WTC11 (cell line): ENCODE results near the gene SELENOW.

Source experiments
- ATF2 ChIP-seq: sonication (generic); formaldehyde crosslinking; IDR thresholded peaks from 2 replicates; pipeline ENCODE4 v1.8.1; 2022; ENCODE audit warnings: low read depth, missing genetic modification reagents, borderline replicate concordance
- CTCF ChIP-seq: fragments of 200-600 bp; IDR thresholded peaks from 2 replicates; pipeline ENCODE4 v1.8.0; 2022; ENCODE audit warnings: antibody characterized with exemption
- E2F5 ChIP-seq: sonication (generic); formaldehyde crosslinking; IDR thresholded peaks from 2 replicates; pipeline ENCODE4 v1.8.1; 2022; ENCODE audit warnings: mild to moderate bottlenecking, moderate library complexity, missing genetic modification reagents
- GTF2I ChIP-seq: fragments of 250-450 bp; sonication (Bioruptor Pico); conservative IDR thresholded peaks from 2 replicates; pipeline ENCODE4 v1.4.0; 2021; ENCODE audit warnings: mild to moderate bottlenecking
- HMGXB4 ChIP-seq: sonication (generic); formaldehyde crosslinking; IDR thresholded peaks from 2 replicates; pipeline ENCODE4 v1.8.1; 2023; ENCODE audit warnings: mild to moderate bottlenecking, moderate library complexity, missing genetic modification reagents
- KAT7 ChIP-seq: sonication (generic); formaldehyde crosslinking; IDR thresholded peaks from 2 replicates; pipeline ENCODE4 v1.8.1; 2023; ENCODE audit warnings: missing genetic modification reagents, mild to moderate bottlenecking, borderline replicate concordance
- MAX ChIP-seq: sonication (generic); formaldehyde crosslinking; IDR thresholded peaks from 2 replicates; pipeline ENCODE4 v1.8.0; 2022; ENCODE audit warnings: mild to moderate bottlenecking, missing genetic modification reagents
- NFATC4 ChIP-seq: fragments of 250-450 bp; sonication (Bioruptor Pico); IDR thresholded peaks from 2 replicates; pipeline ENCODE4 v1.9.0; 2021; ENCODE audit warnings: mild to moderate bottlenecking
- NFYB ChIP-seq: sonication (generic); formaldehyde crosslinking; conservative IDR thresholded peaks from 2 replicates; pipeline ENCODE4 v1.8.0; 2022; ENCODE audit warnings: low read depth, missing genetic modification reagents
- NR3C1 ChIP-seq: sonication (generic); formaldehyde crosslinking; conservative IDR thresholded peaks from 2 replicates; pipeline ENCODE4 v1.8.1; 2023; ENCODE audit warnings: low read depth, mild to moderate bottlenecking, missing genetic modification reagents
- SP1 ChIP-seq: sonication (generic); formaldehyde crosslinking; conservative IDR thresholded peaks from 2 replicates; pipeline ENCODE4 v1.8.1; 2022; ENCODE audit warnings: missing genetic modification reagents
- USF2 ChIP-seq: sonication (generic); formaldehyde crosslinking; IDR thresholded peaks from 2 replicates; pipeline ENCODE4 v1.8.1; 2023; ENCODE audit warnings: mild to moderate bottlenecking, missing genetic modification reagents, moderate library complexity

GRCh38 chr19:47756953-47757608 is 21.4 kb upstream of the SELENOW start:
- TF ChIP-seq CTCF: no peak
- no peak for TF ChIP-seq NR3C1 (CRISPR knock-in tag)
- TF ChIP-seq KAT7 (CRISPR knock-in tag): no peak
- no peak for TF ChIP-seq MAX (CRISPR knock-in tag)
- TF ChIP-seq E2F5 (CRISPR knock-in tag): no peak
- no peak for TF ChIP-seq HMGXB4 (CRISPR knock-in tag)
- TF ChIP-seq NFATC4: no peak
- no peak for TF ChIP-seq USF2 (CRISPR knock-in tag)
- TF ChIP-seq NFYB (CRISPR knock-in tag): no peak
- no peak for TF ChIP-seq GTF2I (CRISPR knock-in tag)
- no peak for TF ChIP-seq SP1
- TF ChIP-seq ATF2 (CRISPR knock-in tag): no peak
